Caco-2 (cell line): ENCODE measurements around the gene VEPH1. TPM values are rescaled to one million over a fixed set of nuclear protein-coding genes. Genes with fewer than 3 reads are reported as not detected.
A peak's percentile ranks its signal among the peaks of the same experiment; 100 is the strongest.

Experiments
- Bru-seq: library from RNA; stranded (reverse); fragments of 400-500 nt; gene quantifications from one replicate; lab custom pipeline; 2021; lab: Mats Ljungman, UMichigan
- BruChase-seq, 2 experiments: library from RNA; stranded (reverse); fragments of 400-500 nt; gene quantifications; one replicate each; lab custom pipeline; 2021; lab: Mats Ljungman, UMichigan
- BruUV-seq: library from RNA; stranded (reverse); fragments of 400-500 nt; replicated peaks from 2 replicates; lab custom pipeline; 2021; lab: Mats Ljungman, UMichigan
- CTCF ChIA-PET: fragments of 300-600 bp; sonication (Branson Sonifier 250); formaldehyde crosslinking; loops from one replicate; lab custom pipeline; 2022; ENCODE audit warnings: antibody characterized with exemption; lab: Charles Lee
- POLR2A ChIA-PET: fragments of 300-600 bp; sonication (Branson Sonifier 250); formaldehyde crosslinking; loops from one replicate; lab custom pipeline; 2022; ENCODE audit warnings: antibody characterized with exemption; lab: Charles Lee
- DNase-seq, 2 experiments: peaks; one replicate each; pipeline versions ENCODE4 v3.0.0 to v3.0.0-alpha.2; 2020 to 2022
- H3K27me3 ChIP-seq: replicated peaks from 2 replicates; pipeline ENCODE4 v1.6.0; 2011; ENCODE audit warnings: low read length; ENCODE audit not compliant: control insufficient read depth, insufficient read depth
- H3K36me3 ChIP-seq: 2 replicates; pipeline ENCODE4 v1.5.1; 2011; ENCODE audit warnings: low read length; ENCODE audit not compliant: control insufficient read depth, insufficient read depth
- H3K4me1 ChIP-seq: fragments of 250-450 bp; sonication (Bioruptor Pico); 2 replicates; pipeline ENCODE4 v1.5.1; 2020; ENCODE audit warnings: mild to moderate bottlenecking
- H3K4me3 ChIP-seq: 2 replicates; pipeline ENCODE4 v1.5.1; 2011; ENCODE audit warnings: low read depth, mild to moderate bottlenecking, control low read depth, low read length
- H3K9me3 ChIP-seq: fragments of 250-450 bp; sonication (Bioruptor Pico); 2 replicates; pipeline ENCODE4 v1.5.1; 2020; ENCODE audit warnings: mild to moderate bottlenecking, moderate library complexity
- H3K27ac Mint-ChIP-seq: one replicate; pipeline ENCODE4 v1.8.0; 2022; ENCODE audit warnings: mixed read lengths; ENCODE audit not compliant: unreplicated experiment
- H3K27me3 Mint-ChIP-seq: one replicate; pipeline ENCODE4 v1.8.0; 2022; ENCODE audit warnings: mixed read lengths; ENCODE audit not compliant: insufficient read depth, unreplicated experiment
- H3K36me3 Mint-ChIP-seq: one replicate; pipeline ENCODE4 v1.8.0; 2022; ENCODE audit warnings: mild to moderate bottlenecking, mixed read lengths; ENCODE audit not compliant: insufficient read depth, unreplicated experiment
- H3K4me1 Mint-ChIP-seq: one replicate; pipeline ENCODE4 v1.8.0; 2022; ENCODE audit warnings: low read depth, mixed read lengths; ENCODE audit not compliant: unreplicated experiment
- H3K4me3 Mint-ChIP-seq: one replicate; pipeline ENCODE4 v1.8.0; 2022; ENCODE audit warnings: mild to moderate bottlenecking, moderate library complexity, mixed read lengths; ENCODE audit not compliant: unreplicated experiment
- H3K9me3 Mint-ChIP-seq: one replicate; pipeline ENCODE4 v1.8.0; 2022; ENCODE audit warnings: mixed read lengths; ENCODE audit not compliant: unreplicated experiment
- CTCF ChIP-seq, 2 experiments: fragments of 200-600 bp in 1 of 2; IDR thresholded peaks; 1 replicate in 1 of 2; 2 replicates in 1 of 2; pipeline versions ENCODE4 v1.5.1 to v1.8.0; 2011 to 2022; ENCODE audit warnings: antibody characterized with exemption in 1 of 2, control low read depth in 1 of 2, inconsistent platforms in 1 of 2, low read depth in 1 of 2, low read length in 1 of 2, mild to moderate bottlenecking in 1 of 2, moderate library complexity in 1 of 2; ENCODE audit not compliant: insufficient read depth in 1 of 2, severe bottlenecking in 1 of 2, unreplicated experiment in 1 of 2
- intact Hi-C: fragments of 100-400 bp; cut with micrococcal nuclease; formaldehyde crosslinking; loops from one replicate; pipeline ENCODE4 v1.10.0; 2022; ENCODE audit not compliant: unreplicated experiment
- long read RNA-seq: library from polyadenylated mRNA; stranded (forward); transcript quantifications from one replicate; pipeline ENCODE4 v2.0.0, GENCODE V29; 2022
- total RNA-seq: library from RNA; stranded (reverse); gene quantifications from 2 replicates; pipeline ENCODE4 v1.2.3, GENCODE V29; 2022

The VEPH1 gene
- 11.0 and 12.0 TPM in 2 replicates for total RNA-seq
- percentile 39 among the genes with signal in this experiment for Bru-seq, nascent RNA
- percentile 35 among the genes with signal in this experiment for BruChase-seq, experiment 1, labeled RNA remaining after a 2-hour chase
- percentile 35 among the genes with signal in this experiment for BruChase-seq, experiment 2, labeled RNA remaining after a 6-hour chase
- long read RNA-seq, partial matches to known transcripts, result 2 of 5 reads
- long read RNA-seq, other reads (novel, unspliced or antisense), result 3 of 5 reads

- H3K27me3 Mint-ChIP-seq, result no peaks in the 10 kb centered on the region
- Histone ChIP-seq H3K9me3 (no peaks in the 10 kb centered on the region), H3K27me3 (no peaks in the 10 kb centered on the region), H3K4me3 (no peak within 1 kb of the TSS), H3K36me3 (no peaks in the 10 kb centered on the region), H3K4me1 (peaks cover 10% of the 10 kb centered on the region; the same call in 1 of the 2 replicates)
- no peak within 1 kb of the TSS for H3K27ac Mint-ChIP-seq
- peaks cover 15% of the 10 kb centered on the region for H3K36me3 Mint-ChIP-seq
- ChIA-PET POLR2A (no interaction called here), CTCF (no interaction called here)
- intact Hi-C loops, result no loop called here
- DNase-seq, result peak in 1 of 2 experiments; percentile 9
- no peak for TF ChIP-seq CTCF (IDR thresholded peaks at IDR 0.05; ENCODE audit: insufficient read depth in 1 of 2, low read depth in 1 of 2, low read length in 1 of 2, severe bottlenecking in 1 of 2, unreplicated experiment in 1 of 2)
- H3K4me3 Mint-ChIP-seq, result no peak within 1 kb of the TSS
- H3K4me1 Mint-ChIP-seq, result no peaks in the 10 kb centered on the region
- H3K9me3 Mint-ChIP-seq, result no peaks in the 10 kb centered on the region
- BruUV-seq, result no TSS peak
These were observed at the start of gene VEPH1 for GRCh38 chr3:157502916-157503595. Gene VEPH1, minus strand, starts transcription at chr3:157503416. Its CDS starts 8,067 bp downstream, at chr3:157495349.

GRCh38 chr3:157551961-157552360, 48.7 kb upstream of the VEPH1 start:
- ChIA-PET CTCF (no interaction called here), POLR2A (no interaction called here)
- Mint-ChIP-seq H3K4me1 (no peaks in the 10 kb centered on the region), H3K4me3 (no peak overlapping the region), H3K36me3 (no peaks in the 10 kb centered on the region), H3K27me3 (peaks cover 38% of the 10 kb centered on the region), H3K27ac (no peak overlapping the region), H3K9me3 (no peaks in the 10 kb centered on the region)
- no peak overlapping the region for H3K4me3 ChIP-seq
- BruUV-seq, result no TSS peak
- intact Hi-C loops, result no loop called here
- no peaks in the 10 kb centered on the region for H3K36me3 ChIP-seq
- DNase-seq, result no peak
- H3K4me1 ChIP-seq, result no peaks in the 10 kb centered on the region
- H3K27me3 ChIP-seq, result no peaks in the 10 kb centered on the region
- TF ChIP-seq CTCF (IDR thresholded peaks at IDR 0.05; ENCODE audit: insufficient read depth in 1 of 2, low read depth in 1 of 2, low read length in 1 of 2, severe bottlenecking in 1 of 2, unreplicated experiment in 1 of 2), result no peak
- H3K9me3 ChIP-seq, result no peaks in the 10 kb centered on the region

GRCh38 chr3:157549498-157549897, 46.3 kb upstream of the VEPH1 start:
- Histone ChIP-seq H3K4me3 (no peak overlapping the region), H3K36me3 (no peaks in the 10 kb centered on the region), H3K4me1 (no peaks in the 10 kb centered on the region), H3K27me3 (no peaks in the 10 kb centered on the region), H3K9me3 (no peaks in the 10 kb centered on the region)
- BruUV-seq, result no TSS peak
- Mint-ChIP-seq H3K4me1 (no peaks in the 10 kb centered on the region), H3K27me3 (peaks cover 31% of the 10 kb centered on the region), H3K9me3 (no peaks in the 10 kb centered on the region), H3K4me3 (no peak overlapping the region), H3K27ac (no peak overlapping the region), H3K36me3 (no peaks in the 10 kb centered on the region)
- intact Hi-C loops, result no loop called here
- POLR2A ChIA-PET, result no interaction called here
- CTCF ChIA-PET, result no interaction called here
- no peak for TF ChIP-seq CTCF (IDR thresholded peaks at IDR 0.05; ENCODE audit: insufficient read depth in 1 of 2, low read depth in 1 of 2, low read length in 1 of 2, severe bottlenecking in 1 of 2, unreplicated experiment in 1 of 2)
- DNase-seq, result no peak
